ENCODE results near the gene C3AR1.
A peak's percentile ranks its signal among the peaks of the same experiment; 100 is the strongest.
"Not testable (repeated sequence)": the region's sequence is repeated elsewhere in the genome, so short reads cannot be mapped to it uniquely, and the experiment has no call there.

Gene C3AR1

DNA sequence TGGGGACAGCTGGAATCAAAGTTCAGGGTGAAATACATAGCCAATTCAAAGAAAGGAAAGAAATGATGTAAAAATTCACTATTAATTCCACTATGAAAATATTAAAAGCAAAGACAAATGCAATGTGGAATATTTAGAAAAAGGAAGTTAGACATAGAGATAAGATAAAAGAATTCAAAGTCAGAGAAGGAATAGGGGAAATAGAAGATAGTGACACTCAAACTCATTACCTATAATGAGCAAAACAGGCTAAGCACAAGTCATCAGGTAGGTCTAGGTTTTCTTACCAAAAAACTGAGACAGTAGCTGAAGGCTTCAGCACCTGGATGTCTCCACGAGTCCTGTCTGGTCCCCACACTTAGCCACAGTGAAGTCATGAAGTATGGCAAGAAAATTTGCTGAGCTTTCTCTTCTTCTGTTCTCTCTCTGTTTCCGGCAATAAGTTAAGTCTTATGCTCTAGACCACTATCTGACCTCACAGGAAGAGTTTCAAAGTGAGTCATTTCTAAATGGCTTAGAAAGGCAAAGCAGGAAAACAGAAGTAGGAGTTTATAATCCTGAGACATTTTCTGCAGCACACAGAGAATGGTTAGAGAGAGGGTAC lies at the start of gene C3AR1:
TSS of gene C3AR1 (minus strand) at position 369 of the 604 bp plus-strand sequence. CDS start 6,174 bp downstream, outside the sequence.
- DNase-seq: peak; percentile 76

GRCh38 chr12:8113117-8113516 lies 47.0 kb upstream of the C3AR1 start:
- DNase-seq: not testable (repeated sequence)

GRCh38 chr12:8108808-8109398 lies 42.7 kb upstream of the C3AR1 start:
- DNase-seq: peak; percentile 86

DNA sequence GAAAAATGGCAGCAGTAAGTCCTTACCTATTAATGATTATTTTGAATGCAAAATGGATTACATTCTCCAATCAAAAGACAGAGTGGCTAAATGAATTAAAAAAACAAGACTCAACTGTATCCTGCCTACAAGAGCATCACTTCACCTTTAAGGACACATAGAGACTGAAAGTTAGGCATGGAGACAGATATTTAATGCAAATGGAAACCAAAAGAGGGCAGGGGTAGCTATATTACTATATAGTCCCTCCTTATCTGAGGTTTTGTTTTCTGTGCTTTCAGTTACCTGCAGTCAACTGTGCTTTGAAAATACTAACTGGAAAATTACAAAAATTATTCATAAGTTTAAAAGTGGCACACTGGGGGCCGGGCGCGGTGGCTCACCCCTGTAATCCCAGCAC lies 33.1 kb upstream of the C3AR1 start:
- DNase-seq: no peak

DNA sequence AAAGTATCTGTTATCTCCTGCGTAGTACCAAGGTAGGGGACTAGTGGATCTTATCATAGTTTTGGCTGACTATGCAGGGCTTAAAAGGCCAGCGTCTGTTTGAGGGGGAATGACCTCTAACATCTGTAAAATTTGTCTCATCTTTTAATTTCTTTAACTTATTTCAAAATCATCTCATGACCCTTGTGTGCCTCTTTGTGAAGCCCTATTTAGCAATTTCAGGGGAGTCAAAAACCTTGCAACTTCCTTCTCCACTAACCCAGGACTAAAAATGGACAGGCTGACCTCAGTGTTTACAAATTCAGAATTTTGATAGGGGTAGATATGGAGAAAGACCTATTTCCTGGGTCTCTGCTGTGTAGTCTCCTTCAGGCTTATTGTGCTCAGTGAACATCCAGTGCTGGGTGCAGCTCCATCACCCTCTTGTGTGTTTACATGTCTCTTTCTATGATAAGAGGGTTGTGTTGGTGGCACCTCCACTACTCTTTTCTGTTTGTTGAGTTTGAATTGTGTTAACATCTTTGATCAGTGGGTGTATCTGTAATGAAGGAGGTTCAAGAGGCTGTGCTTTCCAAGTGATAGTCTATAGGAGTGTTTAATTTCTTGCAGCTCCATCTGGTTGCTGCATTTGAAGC lies 30.2 kb upstream of the C3AR1 start:
- DNase-seq: no peak

- no peak for DNase-seq
These were observed 27.1 kb upstream of the C3AR1 start for GRCh38 chr12:8093291-8093690.

DNA sequence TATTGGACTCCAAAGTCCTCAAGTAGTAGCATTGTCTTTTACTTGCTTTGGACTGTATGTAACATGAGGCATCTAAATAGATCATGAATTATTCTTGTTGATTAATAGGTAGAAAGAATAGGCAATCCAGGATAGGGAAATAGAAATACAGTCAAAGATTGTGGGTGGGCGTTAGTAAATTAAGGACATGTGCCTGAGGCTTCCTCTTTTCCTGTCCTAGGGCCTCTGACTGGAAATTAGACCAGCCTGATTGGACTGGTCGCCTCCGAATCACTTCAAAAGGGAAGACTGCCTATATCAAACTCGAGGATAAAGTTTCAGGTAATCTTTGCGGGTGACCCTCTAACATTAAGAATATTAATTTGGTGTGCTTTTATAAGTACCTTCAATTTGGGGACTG lies 23.6 kb upstream of the C3AR1 start:
- no peak for DNase-seq

DNA sequence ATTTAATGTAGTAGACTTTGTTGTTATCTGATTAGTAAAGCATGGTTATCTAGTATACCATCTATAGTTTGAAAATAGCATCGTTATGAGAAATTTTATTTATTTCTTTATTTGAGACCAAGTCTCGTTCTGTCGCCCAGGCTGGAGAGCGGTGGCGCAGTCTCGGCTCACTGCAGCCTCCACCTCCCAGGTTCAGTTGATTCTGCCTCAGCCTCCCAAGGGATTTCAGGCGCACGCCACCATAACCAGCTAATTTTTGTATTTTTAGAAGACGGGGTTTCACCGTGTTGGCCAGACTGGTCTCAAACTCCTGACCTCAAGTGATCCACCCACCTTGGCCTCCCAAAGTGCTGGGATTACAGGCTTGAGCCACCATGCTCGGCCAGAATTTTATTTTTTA lies 23.1 kb upstream of the C3AR1 start:
- DNase-seq: not testable (repeated sequence)

GRCh38 chr12:8088574-8088973 lies 22.4 kb upstream of the C3AR1 start:
- no peak for DNase-seq

DNA sequence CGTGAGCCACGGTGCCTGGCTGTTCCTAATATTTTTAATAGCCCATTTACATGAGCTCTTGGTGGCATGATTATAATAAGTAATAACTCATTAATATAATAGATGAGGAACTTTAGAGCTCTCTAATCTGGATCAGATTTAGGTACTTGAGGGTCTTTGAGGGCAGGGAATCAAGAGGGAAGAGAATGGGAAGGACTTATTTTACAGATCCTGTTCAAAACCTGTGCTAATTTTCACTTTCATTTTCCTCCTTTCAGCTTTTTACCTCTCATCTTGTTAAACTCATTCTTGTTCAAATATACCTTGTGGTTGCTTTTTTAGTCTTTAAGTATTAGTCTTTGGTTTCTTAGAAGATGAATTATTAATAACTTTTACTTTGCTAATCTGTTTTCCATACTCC lies 21.5 kb upstream of the C3AR1 start:
- DNase-seq: no peak

DNA sequence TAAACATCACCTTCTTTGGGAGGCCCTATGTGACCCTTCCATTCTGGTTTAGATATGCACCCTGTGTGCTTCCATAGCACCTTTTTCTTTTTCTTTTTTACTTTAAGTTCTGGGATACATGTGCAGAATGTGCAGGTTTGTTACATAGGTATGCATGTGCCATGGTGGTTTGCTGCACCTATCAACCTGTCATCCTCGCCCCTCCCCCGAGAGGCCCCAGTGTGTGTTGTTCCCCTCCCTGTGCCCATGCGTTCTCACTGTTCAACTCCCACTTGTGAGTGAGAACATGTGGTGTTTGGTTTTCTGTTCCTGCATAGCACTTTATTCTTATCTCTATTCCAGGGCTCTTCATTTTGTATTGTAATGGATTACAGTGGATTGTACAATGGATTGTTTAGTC lies 18.2 kb upstream of the C3AR1 start:
- not testable (repeated sequence) for DNase-seq

- no peak for DNase-seq
These were observed 16.6 kb upstream of the C3AR1 start for GRCh38 chr12:8082808-8083100.

DNA sequence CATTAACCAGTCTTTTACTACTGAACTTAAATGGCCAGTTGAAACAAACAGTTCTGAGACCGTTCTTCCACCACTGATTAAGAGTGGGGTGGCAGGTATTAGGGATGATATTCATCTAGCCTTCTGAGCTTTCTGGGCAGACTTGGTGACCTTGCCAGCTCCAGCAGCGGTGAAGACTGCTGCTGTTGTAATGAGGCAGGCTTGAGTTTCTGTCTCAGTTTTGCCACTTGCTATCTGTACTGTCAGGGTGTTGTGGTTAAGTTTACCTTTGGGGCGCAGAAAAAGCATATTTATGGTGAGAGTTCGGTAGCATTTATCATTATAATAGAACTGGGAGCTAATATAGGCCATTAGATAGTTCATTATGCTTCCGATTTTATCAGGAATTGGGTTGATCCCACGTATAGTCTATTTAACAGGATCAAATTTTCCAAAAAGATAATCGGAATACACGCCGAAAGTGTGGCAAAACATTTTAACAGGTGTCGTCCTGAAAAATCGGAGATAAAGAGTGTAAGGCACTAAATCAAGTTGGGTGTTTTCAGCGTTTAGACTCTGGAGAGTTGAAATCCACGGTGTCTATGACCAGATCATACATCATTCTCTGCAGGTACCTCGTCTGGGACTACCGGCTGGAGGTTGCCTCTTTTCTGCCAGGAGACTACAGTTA lies 15.2 kb upstream of the C3AR1 start:
- DNase-seq: no peak

- DNase-seq: no peak
These were observed 14.0 kb upstream of the C3AR1 start for GRCh38 chr12:8080120-8080519.

GRCh38 chr12:8078916-8079315 lies 12.8 kb upstream of the C3AR1 start:
- no peak for DNase-seq

DNA sequence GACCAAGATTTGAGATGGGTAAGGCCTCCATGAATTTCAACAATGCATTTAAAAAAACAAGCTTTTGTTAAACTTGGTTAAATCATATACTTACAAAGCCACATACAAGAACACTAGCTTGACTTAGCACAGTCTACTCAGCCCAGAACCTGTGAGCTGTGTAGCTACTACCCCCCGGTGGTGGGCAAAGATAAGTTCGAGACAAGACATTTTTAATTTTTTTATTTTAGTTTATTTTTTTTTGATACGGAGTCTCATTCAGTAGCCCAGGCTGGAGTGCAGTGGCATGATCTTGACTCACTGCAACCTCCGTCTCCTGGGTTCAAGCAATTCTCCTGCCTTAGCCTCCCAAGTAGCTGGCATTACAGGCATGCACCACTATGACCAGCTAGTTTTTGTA lies 12.2 kb upstream of the C3AR1 start:
- DNase-seq: peak; percentile 80

- peak; percentile 83 for DNase-seq
These were observed 11.0 kb upstream of the C3AR1 start for GRCh38 chr12:8077207-8077606.

GRCh38 chr12:8076366-8076765 lies 10.2 kb upstream of the C3AR1 start:
- DNase-seq: no peak

- DNase-seq: no peak
These were observed 9.8 kb upstream of the C3AR1 start for GRCh38 chr12:8075935-8076334.

GRCh38 chr12:8071820-8072219 lies 5.7 kb upstream of the C3AR1 start:
- not testable (repeated sequence) for DNase-seq

GRCh38 chr12:8069582-8069981 lies 3.4 kb upstream of the C3AR1 start:
- DNase-seq: no peak

DNA sequence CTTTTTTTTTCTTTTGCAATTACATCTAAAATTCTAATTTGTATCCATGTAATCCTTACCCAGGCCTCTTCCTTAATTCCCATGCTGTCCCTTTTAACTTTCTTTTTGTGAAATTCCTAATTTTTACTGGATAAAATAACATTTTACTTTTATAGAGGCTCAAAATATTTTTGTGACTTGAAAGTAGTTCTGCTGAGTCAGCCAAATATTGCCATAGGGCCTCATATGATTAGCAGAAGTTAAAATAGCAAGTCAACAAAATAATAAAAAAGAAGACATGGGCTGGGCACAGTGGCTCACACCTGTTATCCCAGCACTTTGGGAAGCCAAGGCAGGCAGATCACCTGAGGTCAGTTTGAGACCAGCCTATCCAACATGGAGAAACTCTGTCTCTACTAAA lies 2.0 kb downstream of the C3AR1 start:
- no peak for DNase-seq

- DNase-seq: no peak
These were observed 7.7 kb downstream of the C3AR1 start for GRCh38 chr12:8058506-8058905.

DNA sequence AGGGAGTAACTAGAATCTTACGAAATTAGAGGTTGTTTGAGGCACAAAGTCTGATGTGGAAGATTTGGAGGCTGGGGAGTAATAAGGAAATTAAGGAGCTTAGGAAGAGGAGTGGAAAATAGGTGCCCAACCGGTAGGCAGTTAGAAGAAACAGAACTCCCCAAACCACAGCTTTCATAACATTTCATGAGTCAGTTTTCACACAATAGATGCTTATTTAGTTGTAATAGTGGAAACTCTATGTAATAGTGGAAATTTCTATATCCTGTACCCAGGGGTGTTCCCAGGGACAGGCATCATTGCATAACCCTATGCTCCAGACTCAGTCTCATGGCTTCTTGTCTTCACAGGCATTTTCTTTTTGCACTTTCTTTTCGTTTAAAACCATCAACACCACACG lies 8.3 kb downstream of the C3AR1 start:
- no peak for DNase-seq
